CD14-positive monocyte (primary cell): Measurements from ENCODE around the gene TEAD1. TPM values are rescaled to one million over a fixed set of nuclear protein-coding genes. Genes with fewer than 3 reads are reported as not detected.

Experiments
- DNase-seq, 3 donors: peaks; one replicate each; pipeline ENCODE4 v3.0.0-alpha.2; 2011 to 2022
- H2AFZ ChIP-seq: 2 replicates; pipeline ENCODE4 v1.6.0; 2012; ENCODE audit warnings: mild to moderate bottlenecking, low read depth, low read length, inconsistent platforms; ENCODE audit not compliant: insufficient read depth, poor library complexity, severe bottlenecking
- H3K27ac ChIP-seq, 2 donors: 1 replicate in 1 of 2; 2 replicates in 1 of 2; pipeline ENCODE4 v1.5.1; 2012 to 2013; ENCODE audit warnings: low read length in 2 of 2, control low read depth in 1 of 2, inconsistent platforms in 1 of 2, low read depth in 1 of 2, mild to moderate bottlenecking in 1 of 2
- H3K27me3 ChIP-seq, 2 donors: one replicate each; pipeline versions ENCODE4 v1.6.0 to v1.6.1; 2011 to 2013; ENCODE audit warnings: low read length in 2 of 2; ENCODE audit not compliant: control insufficient read depth in 2 of 2, insufficient read depth in 2 of 2
- H3K36me3 ChIP-seq, 2 donors: replicated peaks in 1 of 2; 1 replicate in 1 of 2; 2 replicates in 1 of 2; pipeline versions ENCODE4 v1.5.1 to v1.6.1; 2012 to 2013; ENCODE audit warnings: low read length in 2 of 2, control low read depth in 1 of 2, inconsistent platforms in 1 of 2, mild to moderate bottlenecking in 1 of 2; ENCODE audit not compliant: insufficient read depth in 2 of 2, control insufficient read depth in 1 of 2
- H3K4me1 ChIP-seq, 2 donors: 1 replicate in 1 of 2; 2 replicates in 1 of 2; pipeline versions ENCODE4 v1.5.1 to v1.6.1; 2012 to 2013; ENCODE audit warnings: low read length in 2 of 2, control low read depth in 1 of 2, inconsistent platforms in 1 of 2, mild to moderate bottlenecking in 1 of 2, moderate library complexity in 1 of 2; ENCODE audit not compliant: insufficient read depth in 2 of 2, control insufficient read depth in 1 of 2
- H3K4me2 ChIP-seq: replicated peaks from 2 replicates; pipeline ENCODE3; 2012; ENCODE audit warnings: low read length, moderate library complexity, mild to moderate bottlenecking; ENCODE audit not compliant: poor library complexity, severe bottlenecking; ENCODE audit errors: extremely low read depth
- H3K4me3 ChIP-seq, 3 experiments: fragments of 200-600 bp in 1 of 3; sonication (generic) in 1 of 3; replicated peaks in 1 of 3; 1 replicate in 2 of 3; 2 replicates in 1 of 3; pipeline ENCODE4 v1.5.1; 2011 to 2013; ENCODE audit warnings: low read length in 3 of 3, mild to moderate bottlenecking in 3 of 3, control low read depth in 2 of 3, low read depth in 2 of 3, inconsistent platforms in 1 of 3, moderate library complexity in 1 of 3
- H3K79me2 ChIP-seq: 2 replicates; pipeline ENCODE4 v1.6.0; 2012; ENCODE audit warnings: mild to moderate bottlenecking, control low read depth, inconsistent platforms, low read length, moderate library complexity; ENCODE audit not compliant: insufficient read depth
- H3K9ac ChIP-seq: 2 replicates; pipeline ENCODE4 v1.6.0; 2017; ENCODE audit warnings: low read length, mild to moderate bottlenecking; ENCODE audit not compliant: insufficient read depth, poor library complexity, severe bottlenecking
- H3K9me3 ChIP-seq, 2 donors: replicated peaks in 1 of 2; 1 replicate in 1 of 2; 2 replicates in 1 of 2; pipeline versions ENCODE4 v1.5.1 to v1.6.1; 2012 to 2013; ENCODE audit warnings: low read length in 2 of 2, control low read depth in 1 of 2; ENCODE audit not compliant: control insufficient read depth in 1 of 2, insufficient read depth in 1 of 2
- H4K20me1 ChIP-seq: 2 replicates; pipeline ENCODE4 v1.6.0; 2012; ENCODE audit warnings: mild to moderate bottlenecking, low read length, control low read depth, moderate library complexity; ENCODE audit not compliant: insufficient read depth
- H3K27ac Mint-ChIP-seq, 7 donors: one replicate each; pipeline ENCODE4 v1.8.0; 2020; ENCODE audit warnings: mild to moderate bottlenecking in 7 of 7, mixed read lengths in 7 of 7, moderate library complexity in 6 of 7, inconsistent platforms in 2 of 7
- H3K27me3 Mint-ChIP-seq, 3 donors: one replicate each; pipeline ENCODE4 v1.8.0; 2021 to 2022; ENCODE audit warnings: low read depth in 3 of 3, mild to moderate bottlenecking in 3 of 3, mixed read lengths in 3 of 3, moderate library complexity in 3 of 3, inconsistent platforms in 1 of 3
- H3K36me3 Mint-ChIP-seq, 2 donors: one replicate each; pipeline ENCODE4 v1.8.0; 2020; ENCODE audit warnings: mixed read lengths in 2 of 2, inconsistent platforms in 1 of 2, mild to moderate bottlenecking in 1 of 2
- H3K4me1 Mint-ChIP-seq: one replicate; pipeline ENCODE4 v1.8.0; 2020; ENCODE audit warnings: mild to moderate bottlenecking, mixed read lengths
- H3K4me3 Mint-ChIP-seq, 2 donors: one replicate each; pipeline ENCODE4 v1.8.0; 2020; ENCODE audit warnings: mild to moderate bottlenecking in 2 of 2, mixed read lengths in 2 of 2, moderate library complexity in 1 of 2
- H3K9me3 Mint-ChIP-seq, 7 donors: one replicate each; pipeline ENCODE4 v1.8.0; 2020 to 2022; ENCODE audit warnings: mixed read lengths in 7 of 7, mild to moderate bottlenecking in 6 of 7, moderate library complexity in 6 of 7, inconsistent platforms in 2 of 7
- WGBS: methylation state at CpG from one replicate; pipeline ENCODE4 v1.1.5; 2013; ENCODE audit warnings: missing lambda C conversion rate; ENCODE audit not compliant: insufficient coverage; 5-methylcytosine and 5-hydroxymethylcytosine counted together
- intact Hi-C, 2 donors: fragments of 100-400 bp; cut with micrococcal nuclease; formaldehyde crosslinking; loops; one replicate each; pipeline versions ENCODE4 v1.15.0 to v1.15.1; 2023
- polyA plus RNA-seq, 3 donors: library from polyadenylated mRNA; depleted of rRNA in 1 of 3; unstranded in 2 of 3; stranded (reverse) in 1 of 3; fragments of 300-500 nt in 2 of 3; fragments of >200 nt in 1 of 3; fragmentation: Illumina TruSeq in 2 of 3; gene quantifications; 1 replicate in 2 of 3; 2 replicates in 1 of 3; pipeline ENCODE4 v1.2.3, GENCODE V29; 2012 to 2021
- TF ChIP-seq, protein P1 (sequence below): fragments of 200-600 bp; IDR thresholded peaks from one replicate; pipeline ENCODE4 v1.8.0; 2022; ENCODE audit warnings: antibody characterized with exemption, mild to moderate bottlenecking

The TEAD1 gene
- polyA plus RNA-seq, 3 donors = not detected

DNA sequence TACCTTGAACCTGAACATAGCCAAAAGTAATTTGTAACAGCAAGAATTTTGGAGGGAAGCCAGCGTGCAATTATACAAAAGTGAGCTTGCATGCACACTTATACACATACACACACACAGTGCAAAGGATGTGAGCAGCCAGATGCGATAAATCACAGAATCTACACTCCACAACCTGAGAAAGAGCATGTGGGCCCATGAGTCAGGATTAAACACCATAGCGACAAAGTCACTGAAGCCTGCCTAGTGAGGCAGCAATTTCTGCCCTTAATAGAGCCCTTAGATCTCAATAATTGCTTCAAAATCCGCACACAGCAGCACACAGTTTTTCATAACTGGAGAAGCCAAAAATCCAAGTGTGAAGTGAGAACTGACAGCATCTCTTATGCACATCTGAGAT is 42.6 kb upstream of the TEAD1 start:
- Histone ChIP-seq H3K79me2 (no peaks in the 10 kb centered on the region), H3K4me2 (no peak overlapping the region), H3K4me3 (no peak overlapping the region), H2AFZ (no peak overlapping the region), H3K27me3 (no peaks in the 10 kb centered on the region), H4K20me1 (no peaks in the 10 kb centered on the region), H3K27ac (no peak overlapping the region), H3K36me3 (no peaks in the 10 kb centered on the region), H3K4me1 (no peaks in the 10 kb centered on the region), H3K9ac (no peak overlapping the region), H3K9me3 (no peaks in the 10 kb centered on the region)
- Mint-ChIP-seq H3K4me3 (no peak overlapping the region), H3K4me1 (no peaks in the 10 kb centered on the region), H3K27me3 (peaks cover 0 to 6% (median 5%) of the 10 kb centered on the region in 3 donors), H3K27ac (no peak overlapping the region), H3K9me3 (peaks cover 0 to under 1% (median 0%) of the 10 kb centered on the region in 7 donors), H3K36me3 (no peaks in the 10 kb centered on the region)
- intact Hi-C loops = no loop called here
- 100% methylated on average over 4 of the region's 4 CpGs for WGBS
- no peak for DNase-seq
- TF ChIP-seq, protein P1, sequence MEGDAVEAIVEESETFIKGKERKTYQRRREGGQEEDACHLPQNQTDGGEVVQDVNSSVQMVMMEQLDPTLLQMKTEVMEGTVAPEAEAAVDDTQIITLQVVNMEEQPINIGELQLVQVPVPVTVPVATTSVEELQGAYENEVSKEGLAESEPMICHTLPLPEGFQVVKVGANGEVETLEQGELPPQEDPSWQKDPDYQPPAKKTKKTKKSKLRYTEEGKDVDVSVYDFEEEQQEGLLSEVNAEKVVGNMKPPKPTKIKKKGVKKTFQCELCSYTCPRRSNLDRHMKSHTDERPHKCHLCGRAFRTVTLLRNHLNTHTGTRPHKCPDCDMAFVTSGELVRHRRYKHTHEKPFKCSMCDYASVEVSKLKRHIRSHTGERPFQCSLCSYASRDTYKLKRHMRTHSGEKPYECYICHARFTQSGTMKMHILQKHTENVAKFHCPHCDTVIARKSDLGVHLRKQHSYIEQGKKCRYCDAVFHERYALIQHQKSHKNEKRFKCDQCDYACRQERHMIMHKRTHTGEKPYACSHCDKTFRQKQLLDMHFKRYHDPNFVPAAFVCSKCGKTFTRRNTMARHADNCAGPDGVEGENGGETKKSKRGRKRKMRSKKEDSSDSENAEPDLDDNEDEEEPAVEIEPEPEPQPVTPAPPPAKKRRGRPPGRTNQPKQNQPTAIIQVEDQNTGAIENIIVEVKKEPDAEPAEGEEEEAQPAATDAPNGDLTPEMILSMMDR = no peak

DNA sequence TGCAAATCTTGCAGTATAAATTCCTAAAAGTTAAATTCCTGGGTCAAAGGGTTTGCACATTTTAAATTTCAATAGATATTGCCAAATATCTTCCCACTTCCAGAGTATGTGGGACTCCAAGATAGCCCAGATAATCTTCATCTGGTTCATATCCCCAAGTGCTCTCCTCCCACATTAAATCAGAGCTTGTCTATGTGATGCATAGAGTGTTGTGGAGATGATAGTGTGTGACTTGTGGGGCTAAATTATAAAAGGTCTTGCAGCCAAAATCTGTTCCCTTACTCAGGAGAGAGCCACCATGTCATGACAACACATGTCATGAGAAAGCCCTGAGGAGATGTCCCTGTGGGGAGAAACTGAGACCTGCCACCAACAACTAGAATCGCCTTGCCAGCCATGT is 39.9 kb upstream of the TEAD1 start:
- Mint-ChIP-seq H3K4me1 (no peaks in the 10 kb centered on the region), H3K4me3 (no peak overlapping the region), H3K9me3 (no peaks in the 10 kb centered on the region), H3K36me3 (no peaks in the 10 kb centered on the region), H3K27ac (no peak overlapping the region), H3K27me3 (peaks cover 0 to 5% (median 4%) of the 10 kb centered on the region in 3 donors)
- H3K36me3 ChIP-seq = no peaks in the 10 kb centered on the region
- H3K4me2 ChIP-seq = no peak overlapping the region
- H3K79me2 ChIP-seq = no peaks in the 10 kb centered on the region
- H2AFZ ChIP-seq = no peak overlapping the region
- H4K20me1 ChIP-seq = no peaks in the 10 kb centered on the region
- no peak overlapping the region for H3K27ac ChIP-seq
- no peak overlapping the region for H3K4me3 ChIP-seq
- intact Hi-C loops = no loop called here
- no CpG with 5 or more reads among the region's 1 CpG for WGBS
- H3K4me1 ChIP-seq = no peaks in the 10 kb centered on the region
- no peak for DNase-seq
- no peaks in the 10 kb centered on the region for H3K9me3 ChIP-seq
- TF ChIP-seq, protein P1 = no peak
- no peak overlapping the region for H3K9ac ChIP-seq
- H3K27me3 ChIP-seq = no peaks in the 10 kb centered on the region
